CD4-positive, alpha-beta T cell (primary cell): ENCODE measurements around the gene SHLD1. TPM values are rescaled to one million over a fixed set of nuclear protein-coding genes. Genes with fewer than 3 reads are reported as not detected.
"Not testable (repeated sequence)": the region's sequence is repeated elsewhere in the genome, so short reads cannot be mapped to it uniquely, and the experiment has no call there.

Experiments
- ATAC-seq: fragments of 200-7000 bp; cut with Tn5 transposase; one replicate; pipeline ENCODE4 v1.10.0; 2022; ENCODE audit warnings: mild to moderate bottlenecking; ENCODE audit not compliant: poor library complexity
- CTCF ChIA-PET: fragments of 350-600 bp; sonication (Branson Sonifier 250); formaldehyde crosslinking; loops from one replicate; lab custom pipeline; 2021; ENCODE audit warnings: antibody characterized with exemption, inconsistent platforms; lab: Charles Lee
- POLR2A ChIA-PET: fragments of 350-600 bp; sonication (Branson Sonifier 250); formaldehyde crosslinking; loops from one replicate; lab custom pipeline; 2021; ENCODE audit warnings: antibody characterized with exemption, inconsistent platforms; lab: Charles Lee
- DNase-seq, 14 experiments: peaks; one replicate each; pipeline ENCODE4 v3.0.0-alpha.2; 2013 to 2020; ENCODE audit warnings: mixed read lengths in 2 of 14
- H3K27ac ChIP-seq, 2 donors: one replicate each; pipeline versions ENCODE4 v1.5.1 to v1.7.0; 2013; ENCODE audit warnings: low read length in 2 of 2, low read depth in 1 of 2, mild to moderate bottlenecking in 1 of 2
- H3K27me3 ChIP-seq, 2 experiments: 1 replicate in 1 of 2; 2 replicates in 1 of 2; pipeline versions ENCODE4 v1.6.1 to v1.7.0; 2013; ENCODE audit warnings: low read length in 2 of 2, control low read depth in 1 of 2, mild to moderate bottlenecking in 1 of 2, moderate library complexity in 1 of 2; ENCODE audit not compliant: insufficient read depth in 2 of 2, control insufficient read depth in 1 of 2
- H3K36me3 ChIP-seq: one replicate; pipeline ENCODE4 v1.6.1; 2013; ENCODE audit warnings: low read length, control low read depth; ENCODE audit not compliant: insufficient read depth
- H3K4me1 ChIP-seq: one replicate; pipeline ENCODE4 v1.6.1; 2013; ENCODE audit warnings: low read length, control low read depth; ENCODE audit not compliant: insufficient read depth
- H3K4me3 ChIP-seq: one replicate; pipeline ENCODE4 v1.5.1; 2013; ENCODE audit warnings: mild to moderate bottlenecking, low read length, moderate library complexity
- H3K9me3 ChIP-seq, 2 experiments: 1 replicate in 1 of 2; 2 replicates in 1 of 2; pipeline versions ENCODE4 v1.6.1 to v1.7.0; 2013; ENCODE audit warnings: low read length in 2 of 2, mild to moderate bottlenecking in 2 of 2, control low read depth in 1 of 2, moderate library complexity in 1 of 2; ENCODE audit not compliant: control insufficient read depth in 1 of 2, insufficient read depth in 1 of 2
- H3K27ac Mint-ChIP-seq: one replicate; pipeline ENCODE4 v1.8.0; 2020; ENCODE audit warnings: mixed read lengths
- H3K27me3 Mint-ChIP-seq: one replicate; pipeline ENCODE4 v1.8.0; 2021; ENCODE audit warnings: mixed read lengths
- H3K36me3 Mint-ChIP-seq: one replicate; pipeline ENCODE4 v1.8.0; 2021; ENCODE audit warnings: low read depth, mixed read lengths
- H3K4me1 Mint-ChIP-seq: one replicate; pipeline ENCODE4 v1.8.0; 2021; ENCODE audit warnings: low read depth, mixed read lengths
- H3K4me3 Mint-ChIP-seq: one replicate; pipeline ENCODE4 v1.8.0; 2020; ENCODE audit warnings: mild to moderate bottlenecking, mixed read lengths
- H3K9me3 Mint-ChIP-seq: one replicate; pipeline ENCODE4 v1.8.0; 2020; ENCODE audit warnings: mixed read lengths
- CTCF ChIP-seq: fragments of 200-600 bp; IDR thresholded peaks from one replicate; pipeline ENCODE4 v1.8.0; 2022; ENCODE audit warnings: antibody characterized with exemption, mild to moderate bottlenecking
- intact Hi-C, 2 experiments: fragments of 100-400 bp; cut with DNase I in 1 of 2; cut with micrococcal nuclease in 1 of 2; formaldehyde crosslinking; loops; one replicate each; pipeline versions ENCODE4 v1.15.1 to v1.9.0; 2023 to 2025; cut with DNase I, micrococcal nuclease
- total RNA-seq, 174 experiments: library from RNA in 2 of 174; stranded (reverse) in 2 of 174; gene quantifications; one replicate each; pipeline ENCODE4 v1.2.3 and lab custom pipeline; 2021 to 2026

The SHLD1 gene
- total RNA-seq, 2 experiments from 2014 or later = 7.0 to 7.3 TPM

- Histone ChIP-seq H3K36me3 (no peaks in the 10 kb centered on the region), H3K4me3 (no peak overlapping the region), H3K27me3 (no peaks in the 10 kb centered on the region), H3K9me3 (no peaks in the 10 kb centered on the region), H3K27ac (peak overlapping the region in 1 of 2 donors; percentile 59), H3K4me1 (peaks cover 28% of the 10 kb centered on the region)
- DNase-seq = no peak
- no peak for TF ChIP-seq CTCF
- H3K9me3 Mint-ChIP-seq = no peaks in the 10 kb centered on the region
- peak overlapping the region; percentile 65 for H3K4me3 Mint-ChIP-seq
- POLR2A ChIA-PET = interaction anchor here (0.6 to 1.3 kb wide), 3 partner anchors 23 to 83 kb away, joined by 3 to 13 read pairs (median 3); no protein-coding TSS in a partner anchor
- no peaks in the 10 kb centered on the region for H3K36me3 Mint-ChIP-seq
- ATAC-seq = no peak
- peaks cover 44% of the 10 kb centered on the region for H3K4me1 Mint-ChIP-seq
- no peaks in the 10 kb centered on the region for H3K27me3 Mint-ChIP-seq
- CTCF ChIA-PET = interaction anchor here (0.9 to 1.2 kb wide), 3 partner anchors 12 to 51 kb away, joined by 3 to 4 read pairs (median 3); no protein-coding TSS in a partner anchor
- intact Hi-C loops = loop anchor here in 1 of 2 experiments (1.0 kb wide), 2 partner anchors 13 to 23 kb away; partner anchors contain the start of gene SHLD1
- peak overlapping the region; percentile 91 for H3K27ac Mint-ChIP-seq
These were observed 12.6 kb upstream of the SHLD1 start for GRCh38 chr20:5737619-5737953.

DNA sequence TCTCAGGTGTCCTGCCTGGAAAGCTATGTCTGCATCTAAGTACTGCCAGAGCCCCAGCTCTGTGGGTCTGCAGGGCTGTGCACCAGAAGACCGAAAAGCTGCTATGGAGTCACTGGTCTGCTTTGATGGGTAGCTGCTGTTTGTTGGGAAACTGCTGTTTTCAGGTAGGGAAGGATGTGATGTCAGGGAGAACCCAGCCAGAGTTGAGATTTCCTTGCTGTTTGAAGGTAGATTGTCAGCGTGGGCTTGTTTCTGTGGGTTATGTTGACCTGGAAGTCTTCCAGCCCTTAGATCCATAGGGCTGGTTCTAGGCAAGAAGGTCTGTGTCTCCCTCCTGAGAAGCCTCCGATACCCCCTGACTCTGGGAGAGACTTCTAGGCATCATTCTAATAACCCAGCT lies 12.2 kb upstream of the SHLD1 start:
- Mint-ChIP-seq H3K27me3 (no peaks in the 10 kb centered on the region), H3K4me3 (peak overlapping the region; percentile 27), H3K27ac (peak overlapping the region; percentile 91), H3K36me3 (no peaks in the 10 kb centered on the region), H3K9me3 (no peaks in the 10 kb centered on the region), H3K4me1 (peaks cover 44% of the 10 kb centered on the region)
- POLR2A ChIA-PET = interaction anchor here (0.6 to 1.3 kb wide), 5 partner anchors 23 to 294 kb away, joined by 3 to 13 read pairs (median 3); no protein-coding TSS in a partner anchor
- H3K9me3 ChIP-seq = no peaks in the 10 kb centered on the region
- CTCF ChIA-PET = interaction anchor here (0.9 to 1.2 kb wide), 3 partner anchors 13 to 50 kb away, joined by 3 to 4 read pairs (median 3); no protein-coding TSS in a partner anchor
- H3K27ac ChIP-seq = peak overlapping the region in 1 of 2 donors; percentile 59
- H3K4me1 ChIP-seq = peaks cover 28% of the 10 kb centered on the region
- ATAC-seq (peak; percentile 12), DNase-seq (peak in 4 of 14 experiments; percentile 23 to 35 (median 32))
- H3K27me3 ChIP-seq = no peaks in the 10 kb centered on the region
- intact Hi-C loops = loop anchor here in 1 of 2 experiments (1.0 kb wide), 2 partner anchors 12 to 24 kb away; partner anchors contain the start of gene SHLD1
- no peak for TF ChIP-seq CTCF
- H3K4me3 ChIP-seq = no peak overlapping the region
- no peaks in the 10 kb centered on the region for H3K36me3 ChIP-seq

DNA sequence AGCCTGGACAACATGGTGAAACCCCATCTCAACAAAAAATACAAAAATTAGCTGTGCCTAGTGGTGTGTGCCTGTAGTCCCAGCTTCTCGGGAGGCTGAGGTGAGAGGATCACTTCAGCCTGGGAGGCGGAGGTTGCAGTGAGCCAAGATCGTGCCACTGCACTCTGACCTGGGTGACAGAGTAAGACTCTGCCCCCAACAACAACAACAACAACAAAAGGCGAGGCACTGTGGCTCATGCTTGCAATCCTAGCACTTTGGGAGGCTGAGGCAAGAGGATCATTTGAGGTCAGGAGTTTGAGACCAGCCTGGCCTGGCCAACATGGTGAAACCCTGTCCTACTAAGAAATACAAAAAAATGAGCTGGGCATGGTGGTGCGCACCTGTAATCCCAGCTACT lies 9.6 kb upstream of the SHLD1 start:
- H3K36me3 Mint-ChIP-seq, H3K36me3 ChIP-seq, intact Hi-C loops, H3K27ac Mint-ChIP-seq, H3K27me3 ChIP-seq, DNase-seq, H3K4me3 ChIP-seq, H3K9me3 ChIP-seq, H3K27me3 Mint-ChIP-seq, ATAC-seq, CTCF ChIA-PET, H3K27ac ChIP-seq, H3K9me3 Mint-ChIP-seq, H3K4me3 Mint-ChIP-seq: not testable (repeated sequence)
- POLR2A ChIA-PET = interaction anchor here (1.5 kb wide), 1 partner anchor 26 kb away, joined by 3 read pairs; no protein-coding TSS in a partner anchor
- H3K4me1 ChIP-seq = peaks cover 28% of the 10 kb centered on the region
- peaks cover 30% of the 10 kb centered on the region for H3K4me1 Mint-ChIP-seq
